Duodenal mucosa (tissue), 2 donors: ENCODE results near the gene ABCF3.
A peak's percentile ranks its signal among the peaks of the same experiment; 100 is the strongest.

Source experiments
- H3K27ac ChIP-seq: one replicate; pipeline ENCODE4 v1.7.0; 2013; ENCODE audit warnings: low read depth, low read length
- H3K27me3 ChIP-seq, 2 donors: one replicate each; pipeline ENCODE4 v1.7.0; 2013; ENCODE audit warnings: low read length in 2 of 2, control low read depth in 1 of 2; ENCODE audit not compliant: insufficient read depth in 2 of 2, control insufficient read depth in 1 of 2
- H3K36me3 ChIP-seq, 2 donors: one replicate each; pipeline ENCODE4 v1.7.0; 2013; ENCODE audit warnings: low read length in 2 of 2, control low read depth in 1 of 2; ENCODE audit not compliant: insufficient read depth in 2 of 2, control insufficient read depth in 1 of 2
- H3K4me1 ChIP-seq, 2 donors: one replicate each; pipeline ENCODE4 v1.7.0; 2013; ENCODE audit warnings: low read length in 2 of 2, control low read depth in 1 of 2; ENCODE audit not compliant: insufficient read depth in 2 of 2, control insufficient read depth in 1 of 2
- H3K4me3 ChIP-seq, 2 donors: one replicate each; pipeline ENCODE4 v1.7.0; 2013; ENCODE audit warnings: low read length in 2 of 2, low read depth in 1 of 2
- H3K9ac ChIP-seq, 2 donors: one replicate each; pipeline ENCODE4 v1.7.0; 2013; ENCODE audit warnings: low read length in 2 of 2, low read depth in 1 of 2
- H3K9me3 ChIP-seq, 2 donors: one replicate each; pipeline ENCODE4 v1.7.0; 2013; ENCODE audit warnings: low read length in 2 of 2, control low read depth in 1 of 2; ENCODE audit not compliant: control insufficient read depth in 1 of 2

ABCF3 gene

DNA sequence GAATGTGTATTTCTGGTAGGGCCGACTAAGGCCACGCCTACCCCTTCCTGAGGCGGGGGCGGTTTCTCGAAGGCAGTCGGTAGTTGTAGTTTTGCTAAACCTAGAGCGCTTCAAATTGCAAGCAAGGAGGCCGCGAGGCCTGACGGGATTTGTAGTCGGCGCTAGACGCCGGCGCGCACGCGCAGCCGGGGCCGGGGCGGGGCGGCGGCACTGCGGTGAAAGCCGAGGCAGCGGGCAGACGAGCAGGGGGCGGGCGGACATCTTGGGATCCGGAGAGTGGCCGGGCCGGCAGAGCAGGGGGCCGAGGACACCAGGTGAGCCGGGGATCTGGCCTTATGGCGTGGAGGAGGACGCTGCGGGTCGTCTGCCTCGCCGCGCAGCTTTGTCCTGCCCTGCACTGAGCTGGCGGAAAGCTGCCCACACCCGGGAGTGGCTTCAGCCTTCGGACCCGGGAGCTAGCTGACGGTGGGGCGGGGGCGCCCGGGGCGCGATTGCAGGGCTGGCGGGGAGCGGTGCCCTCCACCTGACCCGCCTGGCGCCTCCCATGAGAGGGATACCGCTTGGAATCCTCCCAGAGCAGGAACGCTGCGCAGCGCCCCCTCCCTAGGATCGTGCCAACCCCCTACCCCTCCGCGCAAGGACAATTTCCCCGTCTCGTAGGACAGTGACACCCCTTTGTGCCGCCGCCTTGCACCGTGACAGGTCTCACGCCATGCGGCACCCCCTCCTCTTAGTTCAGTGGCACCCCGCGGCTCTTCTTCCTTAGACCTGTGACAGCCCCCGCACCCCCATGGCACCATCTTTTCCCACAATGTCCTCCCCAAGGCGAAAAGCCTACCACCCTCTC, 11.1 kb upstream of the ABCF3 start, which contains the start of gene AP2M1:
TSS of gene AP2M1 (plus strand) at position 210 of the 847 bp plus-strand sequence. CDS start 2,139 bp downstream, outside the sequence.
- peak within 1 kb of the TSS; percentile 91 to 100 for H3K9ac ChIP-seq
- H3K9me3 ChIP-seq, result no peaks in the 10 kb centered on the region
- H3K4me1 ChIP-seq, result peaks cover 40 to 43% of the 10 kb centered on the region in 2 donors
- peak within 1 kb of the TSS; percentile 75 for H3K27ac ChIP-seq
- H3K27me3 ChIP-seq, result no peaks in the 10 kb centered on the region
- peaks cover 36 to 46% of the 10 kb centered on the region in 2 donors for H3K36me3 ChIP-seq
- H3K4me3 ChIP-seq, result peak within 1 kb of the TSS; percentile 84 to 96

DNA sequence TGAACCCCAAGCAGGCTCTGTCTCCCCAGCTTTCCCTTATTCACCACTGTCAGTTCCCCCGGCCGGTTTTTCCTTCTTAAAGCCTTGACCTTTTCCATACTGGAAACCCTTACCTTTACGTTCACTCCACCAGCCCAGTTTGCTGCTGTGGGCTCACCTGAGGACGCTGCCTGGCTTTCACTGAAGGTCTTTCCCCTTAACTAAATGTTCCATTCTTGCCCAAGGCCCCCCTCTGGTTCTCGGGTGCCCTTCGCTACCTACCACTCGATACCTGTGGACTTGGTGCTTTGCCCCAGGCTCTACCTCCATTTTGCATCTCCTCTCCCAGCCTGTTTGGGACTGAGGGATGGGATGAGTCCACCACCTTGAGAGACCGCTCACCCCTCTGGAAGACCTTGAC, 10.5 kb upstream of the ABCF3 start:
- no peaks in the 10 kb centered on the region for H3K27me3 ChIP-seq
- H3K4me3 ChIP-seq, result peak overlapping the region; percentile 84 to 96
- H3K9me3 ChIP-seq, result no peaks in the 10 kb centered on the region
- H3K4me1 ChIP-seq, result peaks cover 40 to 43% of the 10 kb centered on the region in 2 donors
- peak overlapping the region; percentile 91 to 100 for H3K9ac ChIP-seq
- peak overlapping the region; percentile 75 for H3K27ac ChIP-seq
- peaks cover 42 to 51% of the 10 kb centered on the region in 2 donors for H3K36me3 ChIP-seq

DNA sequence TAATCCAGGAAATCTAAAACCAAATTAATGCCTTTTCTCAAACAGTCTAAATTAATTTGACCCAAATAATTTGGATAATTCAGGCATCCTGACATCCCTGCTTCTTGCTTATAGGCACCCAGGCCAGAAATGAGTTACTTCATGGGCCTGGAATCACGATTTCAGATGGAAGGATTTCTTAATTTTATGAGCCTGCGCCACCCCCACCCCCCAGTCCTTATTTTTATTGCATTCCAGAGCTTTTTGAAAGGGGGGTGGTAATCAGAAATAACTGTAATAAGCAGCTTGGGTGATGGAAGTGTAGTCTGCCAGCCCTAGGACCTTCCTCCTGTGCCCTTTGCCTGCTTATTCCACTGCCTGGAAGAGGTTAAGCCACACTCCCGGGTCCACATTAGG, 10.0 kb upstream of the ABCF3 start:
- Histone ChIP-seq H3K4me1 (peaks cover 40 to 43% of the 10 kb centered on the region in 2 donors), H3K27ac (no peak overlapping the region), H3K9me3 (no peaks in the 10 kb centered on the region), H3K36me3 (peaks cover 47 to 51% of the 10 kb centered on the region in 2 donors), H3K27me3 (no peaks in the 10 kb centered on the region), H3K4me3 (peak overlapping the region; percentile 84 to 96), H3K9ac (peak overlapping the region; percentile 91 to 100)

DNA sequence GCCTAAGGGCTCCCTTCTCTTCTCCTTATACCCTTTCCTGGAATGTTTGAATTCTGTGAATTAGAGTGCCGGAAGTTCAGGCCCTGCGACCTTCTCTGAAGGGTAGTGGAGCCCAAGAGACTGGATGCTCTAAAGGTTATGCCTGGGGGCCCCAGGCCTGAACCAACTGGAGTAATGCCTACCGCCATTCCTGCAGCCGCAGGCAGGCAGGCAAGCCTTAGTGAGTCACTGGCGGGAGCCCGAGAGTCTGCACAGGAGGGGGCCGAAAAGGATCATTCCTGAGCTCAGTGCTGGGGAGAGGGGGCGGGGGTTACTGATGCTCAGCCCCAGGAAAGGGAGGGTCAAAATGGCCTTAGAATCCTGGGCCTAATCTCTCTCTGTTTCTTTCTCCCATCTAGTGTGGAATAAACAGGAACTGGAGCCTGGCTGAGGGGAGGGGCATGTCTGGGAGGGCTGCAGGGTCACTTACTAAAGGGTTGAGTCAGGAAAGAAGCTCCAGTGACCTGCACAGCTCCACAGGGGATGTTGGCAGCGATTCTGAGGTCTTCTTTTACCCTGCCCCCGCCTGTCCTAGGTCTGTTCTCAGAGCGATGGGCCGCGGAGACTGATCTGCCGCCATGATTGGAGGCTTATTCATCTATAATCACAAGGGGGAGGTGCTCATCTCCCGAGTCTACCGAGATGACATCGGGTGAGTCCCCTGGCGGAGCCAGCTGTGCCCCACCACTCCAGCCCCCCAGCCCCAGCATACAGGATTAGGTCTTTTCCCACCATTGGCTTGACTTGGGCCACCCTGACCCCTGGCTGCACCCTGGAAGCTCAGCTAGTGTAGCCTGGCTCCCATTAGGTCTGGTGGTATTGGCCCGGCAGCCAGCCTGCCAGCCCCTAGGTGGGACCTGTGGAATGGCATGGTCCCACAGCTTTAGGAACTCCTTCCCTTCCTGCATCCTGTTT, 9.3 kb upstream of the ABCF3 start:
- Histone ChIP-seq H3K27me3 (no peaks in the 10 kb centered on the region), H3K9ac (peak overlapping the region; percentile 91 to 100), H3K27ac (no peak overlapping the region), H3K4me3 (peak overlapping the region; percentile 84 to 96), H3K36me3 (peaks cover 50 to 51% of the 10 kb centered on the region in 2 donors), H3K4me1 (peaks cover 40 to 43% of the 10 kb centered on the region in 2 donors), H3K9me3 (no peaks in the 10 kb centered on the region)

DNA sequence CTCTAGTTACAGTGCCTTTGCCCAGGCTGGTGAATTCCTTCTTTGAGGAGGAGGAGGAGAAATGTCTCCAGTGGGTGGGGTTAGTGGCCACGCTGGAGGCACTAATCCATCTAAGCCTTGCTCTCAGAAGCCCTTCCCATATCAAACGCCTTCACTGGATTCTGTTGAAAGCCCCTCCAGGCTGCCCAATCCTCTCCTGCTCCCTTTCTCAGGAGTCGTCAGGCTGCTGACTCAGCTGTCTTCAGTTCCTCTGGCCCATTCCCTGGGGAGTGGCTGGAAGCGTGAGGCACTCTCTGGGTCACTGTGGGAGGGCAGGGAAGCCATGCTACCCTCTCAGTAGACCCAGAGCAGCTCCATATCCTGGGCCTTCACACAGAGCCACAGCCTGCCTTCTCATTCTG, 8.7 kb upstream of the ABCF3 start:
- H3K9ac ChIP-seq, result no peak overlapping the region
- H3K4me3 ChIP-seq, result peak overlapping the region; percentile 84 to 96
- H3K27ac ChIP-seq, result no peak overlapping the region
- H3K27me3 ChIP-seq, result no peaks in the 10 kb centered on the region
- peaks cover 40 to 43% of the 10 kb centered on the region in 2 donors for H3K4me1 ChIP-seq
- H3K36me3 ChIP-seq, result peaks cover 53% of the 10 kb centered on the region in 2 donors
- no peaks in the 10 kb centered on the region for H3K9me3 ChIP-seq

DNA sequence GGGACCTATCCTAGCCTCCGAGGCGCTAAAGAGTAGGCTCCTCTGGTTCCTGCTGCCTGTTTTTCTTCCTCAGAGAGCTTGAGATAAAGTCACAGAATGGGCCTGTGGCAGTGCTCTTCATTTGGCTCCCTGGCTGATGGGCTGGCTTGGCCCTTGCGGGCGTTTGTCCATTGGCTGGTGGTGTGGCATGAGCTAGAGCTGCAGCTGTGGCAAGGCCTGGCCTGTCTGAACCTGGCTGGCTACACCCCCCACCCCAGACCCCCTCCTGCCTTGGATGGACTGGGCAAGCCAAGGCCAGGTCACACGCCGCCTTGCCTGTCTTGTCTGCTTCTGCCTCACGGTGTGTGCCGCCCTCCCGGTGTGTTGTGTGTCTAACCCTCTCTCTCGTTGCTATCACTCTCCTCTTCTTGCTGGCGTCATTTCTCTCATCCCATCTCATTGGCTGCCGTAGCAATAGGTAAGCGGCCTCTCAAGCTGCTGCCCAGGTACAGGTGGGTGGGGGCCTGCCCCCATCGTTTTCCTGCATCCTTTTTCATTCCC, 8.2 kb upstream of the ABCF3 start:
- Histone ChIP-seq H3K36me3 (peaks cover 58% of the 10 kb centered on the region in 2 donors), H3K27me3 (no peaks in the 10 kb centered on the region), H3K9ac (peak overlapping the region in 1 of 2 donors; percentile 10), H3K9me3 (no peaks in the 10 kb centered on the region), H3K4me3 (peak overlapping the region in 1 of 2 donors; percentile 96), H3K4me1 (peaks cover 40 to 43% of the 10 kb centered on the region in 2 donors), H3K27ac (no peak overlapping the region)

DNA sequence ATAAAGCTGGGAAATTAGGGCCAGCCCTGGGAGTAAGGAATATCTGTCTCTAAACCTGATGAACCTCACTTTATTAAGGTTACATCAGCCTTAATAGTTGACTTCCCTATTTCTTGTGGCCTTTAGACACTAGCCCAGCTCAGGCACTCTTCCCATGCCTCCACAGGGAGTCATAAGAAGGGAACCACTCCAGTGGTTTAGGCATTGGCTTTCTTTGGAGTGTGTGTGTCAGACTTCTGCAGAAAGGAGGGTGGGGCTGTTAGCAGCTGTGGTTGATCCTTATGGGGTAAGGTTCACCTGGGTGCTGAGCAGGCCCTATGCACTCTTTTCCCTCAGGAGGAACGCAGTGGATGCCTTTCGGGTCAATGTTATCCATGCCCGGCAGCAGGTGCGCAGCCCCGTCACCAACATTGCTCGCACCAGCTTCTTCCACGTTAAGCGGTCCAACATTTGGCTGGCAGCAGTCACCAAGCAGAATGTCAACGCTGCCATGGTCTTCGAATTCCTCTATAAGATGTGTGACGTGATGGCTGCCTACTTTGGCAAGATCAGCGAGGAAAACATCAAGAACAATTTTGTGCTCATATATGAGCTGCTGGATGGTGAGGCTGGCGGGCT, 7.4 kb upstream of the ABCF3 start:
- Histone ChIP-seq H3K27ac (no peak overlapping the region), H3K4me1 (peaks cover 40 to 43% of the 10 kb centered on the region in 2 donors), H3K27me3 (no peaks in the 10 kb centered on the region), H3K9me3 (no peaks in the 10 kb centered on the region), H3K36me3 (peaks cover 64 to 66% of the 10 kb centered on the region in 2 donors), H3K4me3 (no peak overlapping the region), H3K9ac (peak overlapping the region in 1 of 2 donors; percentile 10)

DNA sequence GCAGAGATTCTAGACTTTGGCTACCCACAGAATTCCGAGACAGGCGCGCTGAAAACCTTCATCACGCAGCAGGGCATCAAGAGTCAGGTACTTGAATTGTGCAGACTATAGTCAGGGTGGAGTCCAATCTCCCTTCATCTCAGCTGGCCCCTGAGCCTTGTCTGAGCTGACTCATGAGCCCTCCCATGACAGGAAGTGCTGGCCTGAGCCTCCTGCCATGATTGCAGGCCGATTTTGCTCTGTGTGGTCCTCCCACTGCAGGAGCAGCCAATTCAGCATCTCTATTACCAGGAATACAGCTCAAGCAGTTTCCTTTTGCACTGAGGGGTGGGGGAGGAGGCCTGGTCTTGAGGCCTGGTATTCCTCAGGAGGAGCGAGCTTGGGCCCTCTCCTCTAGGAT, 5.8 kb upstream of the ABCF3 start:
- Histone ChIP-seq H3K4me3 (no peak overlapping the region), H3K9ac (no peak overlapping the region), H3K27me3 (no peaks in the 10 kb centered on the region), H3K36me3 (peaks cover 64 to 73% of the 10 kb centered on the region in 2 donors), H3K4me1 (peaks cover 40 to 42% of the 10 kb centered on the region in 2 donors), H3K9me3 (no peaks in the 10 kb centered on the region), H3K27ac (no peak overlapping the region)

DNA sequence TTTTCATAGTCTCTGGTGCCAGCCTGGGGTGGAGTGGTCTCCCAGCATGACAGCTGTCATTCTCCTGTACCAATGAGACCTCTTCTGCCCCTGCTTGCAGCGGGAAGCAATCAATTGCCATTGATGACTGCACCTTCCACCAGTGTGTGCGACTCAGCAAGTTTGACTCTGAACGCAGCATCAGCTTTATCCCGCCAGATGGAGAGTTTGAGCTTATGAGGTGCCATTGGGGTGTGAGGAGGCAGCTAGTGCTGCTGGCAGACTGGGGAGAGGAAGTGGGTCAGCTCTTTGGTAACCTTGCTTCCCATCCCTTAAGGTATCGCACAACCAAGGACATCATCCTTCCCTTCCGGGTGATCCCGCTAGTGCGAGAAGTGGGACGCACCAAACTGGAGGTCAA, 4.4 kb upstream of the ABCF3 start:
- Histone ChIP-seq H3K4me1 (peaks cover 34 to 36% of the 10 kb centered on the region in 2 donors), H3K9ac (no peak overlapping the region), H3K27me3 (no peaks in the 10 kb centered on the region), H3K4me3 (no peak overlapping the region), H3K36me3 (peaks cover 64 to 73% of the 10 kb centered on the region in 2 donors), H3K9me3 (no peaks in the 10 kb centered on the region), H3K27ac (no peak overlapping the region)
